H1 (cell line): Measurements from ENCODE around the gene CLPSL2. TPM values are rescaled to one million over a fixed set of nuclear protein-coding genes. Genes with fewer than 3 reads are reported as not detected.

ENCODE experiments used
- GTF2F1 ChIP-seq: IDR thresholded peaks from 2 replicates; pipeline ENCODE4 v1.6.1; 2012; ENCODE audit warnings: low read depth, low read length, improper control_type of control experiment, borderline replicate concordance
- MAFK ChIP-seq: IDR thresholded peaks from 2 replicates; pipeline ENCODE4 v1.6.1; 2012; ENCODE audit warnings: low read depth, mild to moderate bottlenecking, improper control_type of control experiment, low read length
- SIRT6 ChIP-seq: IDR thresholded peaks from one replicate; pipeline ENCODE4 v1.7.1; 2012; ENCODE audit warnings: low read length, inconsistent platforms
- YY1 ChIP-seq: IDR thresholded peaks from 2 replicates; pipeline ENCODE4 v1.6.1; 2011; ENCODE audit warnings: low read depth, mild to moderate bottlenecking, low read length
- polyA plus RNA-seq, 7 experiments: library from polyadenylated mRNA; depleted of rRNA in 3 of 7; stranded (reverse) in 5 of 7; unstranded in 2 of 7; fragments of >200 nt in 5 of 7; fragments of 200-250 nt in 2 of 7; gene quantifications; 1 replicate in 5 of 7; 2 replicates in 1 of 7; 4 replicates in 1 of 7; pipeline versions ENCODE4 v1.2.1 to v1.2.3, GENCODE V29; 2011 to 2013; ENCODE audit warnings: missing spikeins in 2 of 7, mixed read lengths in 2 of 7
- total RNA-seq: library from RNA; stranded (reverse); fragmentation: NEBNext Ultra II Directional; extraction: Animal tissue kit (Norgen Biotek cat#: 25700); gene quantifications from 2 replicates; pipeline ENCODE4 v1.2.1, GENCODE V29; 2021
- TF ChIP-seq, protein P1 (sequence below): fragments of 300-600 bp; sonication (generic); IDR thresholded peaks from 2 replicates; pipeline ENCODE4 v1.7.1; 2012; ENCODE audit warnings: low read length, moderate library complexity, mild to moderate bottlenecking, inconsistent platforms; ENCODE audit not compliant: insufficient replicate concordance
- TF ChIP-seq, protein P2 (sequence below): IDR thresholded peaks from 2 replicates; pipeline ENCODE4 v1.6.1; 2012; ENCODE audit warnings: low read length, inconsistent platforms

Gene CLPSL2
- total and polyA plus RNA-seq, 2 of the 8 experiments (the other 6 are each of a cell fraction or from before 2014, with no cell fraction given), result 1.4 to 3.4 TPM

DNA sequence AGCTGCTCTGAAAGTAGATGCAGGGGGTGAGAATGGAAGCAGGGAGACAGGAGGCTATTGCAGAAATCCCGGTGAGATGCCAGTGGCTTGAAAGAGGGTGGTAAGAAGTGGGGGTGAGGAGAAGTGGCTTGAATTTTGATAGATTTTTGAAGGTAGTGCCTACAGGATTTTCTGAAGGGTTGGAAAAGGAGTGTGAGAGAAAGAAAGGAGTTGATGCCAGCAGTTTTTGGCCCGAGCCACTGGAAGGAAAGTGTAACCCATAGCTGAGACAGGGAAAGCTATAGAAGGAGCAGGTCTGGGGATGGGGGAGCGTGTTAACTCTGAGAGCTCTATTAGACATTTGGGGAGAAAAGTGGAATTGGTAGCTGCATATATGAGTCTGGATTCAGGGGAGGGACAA lies 29.9 kb upstream of the CLPSL2 start (continued):
- TF ChIP-seq, protein P1, sequence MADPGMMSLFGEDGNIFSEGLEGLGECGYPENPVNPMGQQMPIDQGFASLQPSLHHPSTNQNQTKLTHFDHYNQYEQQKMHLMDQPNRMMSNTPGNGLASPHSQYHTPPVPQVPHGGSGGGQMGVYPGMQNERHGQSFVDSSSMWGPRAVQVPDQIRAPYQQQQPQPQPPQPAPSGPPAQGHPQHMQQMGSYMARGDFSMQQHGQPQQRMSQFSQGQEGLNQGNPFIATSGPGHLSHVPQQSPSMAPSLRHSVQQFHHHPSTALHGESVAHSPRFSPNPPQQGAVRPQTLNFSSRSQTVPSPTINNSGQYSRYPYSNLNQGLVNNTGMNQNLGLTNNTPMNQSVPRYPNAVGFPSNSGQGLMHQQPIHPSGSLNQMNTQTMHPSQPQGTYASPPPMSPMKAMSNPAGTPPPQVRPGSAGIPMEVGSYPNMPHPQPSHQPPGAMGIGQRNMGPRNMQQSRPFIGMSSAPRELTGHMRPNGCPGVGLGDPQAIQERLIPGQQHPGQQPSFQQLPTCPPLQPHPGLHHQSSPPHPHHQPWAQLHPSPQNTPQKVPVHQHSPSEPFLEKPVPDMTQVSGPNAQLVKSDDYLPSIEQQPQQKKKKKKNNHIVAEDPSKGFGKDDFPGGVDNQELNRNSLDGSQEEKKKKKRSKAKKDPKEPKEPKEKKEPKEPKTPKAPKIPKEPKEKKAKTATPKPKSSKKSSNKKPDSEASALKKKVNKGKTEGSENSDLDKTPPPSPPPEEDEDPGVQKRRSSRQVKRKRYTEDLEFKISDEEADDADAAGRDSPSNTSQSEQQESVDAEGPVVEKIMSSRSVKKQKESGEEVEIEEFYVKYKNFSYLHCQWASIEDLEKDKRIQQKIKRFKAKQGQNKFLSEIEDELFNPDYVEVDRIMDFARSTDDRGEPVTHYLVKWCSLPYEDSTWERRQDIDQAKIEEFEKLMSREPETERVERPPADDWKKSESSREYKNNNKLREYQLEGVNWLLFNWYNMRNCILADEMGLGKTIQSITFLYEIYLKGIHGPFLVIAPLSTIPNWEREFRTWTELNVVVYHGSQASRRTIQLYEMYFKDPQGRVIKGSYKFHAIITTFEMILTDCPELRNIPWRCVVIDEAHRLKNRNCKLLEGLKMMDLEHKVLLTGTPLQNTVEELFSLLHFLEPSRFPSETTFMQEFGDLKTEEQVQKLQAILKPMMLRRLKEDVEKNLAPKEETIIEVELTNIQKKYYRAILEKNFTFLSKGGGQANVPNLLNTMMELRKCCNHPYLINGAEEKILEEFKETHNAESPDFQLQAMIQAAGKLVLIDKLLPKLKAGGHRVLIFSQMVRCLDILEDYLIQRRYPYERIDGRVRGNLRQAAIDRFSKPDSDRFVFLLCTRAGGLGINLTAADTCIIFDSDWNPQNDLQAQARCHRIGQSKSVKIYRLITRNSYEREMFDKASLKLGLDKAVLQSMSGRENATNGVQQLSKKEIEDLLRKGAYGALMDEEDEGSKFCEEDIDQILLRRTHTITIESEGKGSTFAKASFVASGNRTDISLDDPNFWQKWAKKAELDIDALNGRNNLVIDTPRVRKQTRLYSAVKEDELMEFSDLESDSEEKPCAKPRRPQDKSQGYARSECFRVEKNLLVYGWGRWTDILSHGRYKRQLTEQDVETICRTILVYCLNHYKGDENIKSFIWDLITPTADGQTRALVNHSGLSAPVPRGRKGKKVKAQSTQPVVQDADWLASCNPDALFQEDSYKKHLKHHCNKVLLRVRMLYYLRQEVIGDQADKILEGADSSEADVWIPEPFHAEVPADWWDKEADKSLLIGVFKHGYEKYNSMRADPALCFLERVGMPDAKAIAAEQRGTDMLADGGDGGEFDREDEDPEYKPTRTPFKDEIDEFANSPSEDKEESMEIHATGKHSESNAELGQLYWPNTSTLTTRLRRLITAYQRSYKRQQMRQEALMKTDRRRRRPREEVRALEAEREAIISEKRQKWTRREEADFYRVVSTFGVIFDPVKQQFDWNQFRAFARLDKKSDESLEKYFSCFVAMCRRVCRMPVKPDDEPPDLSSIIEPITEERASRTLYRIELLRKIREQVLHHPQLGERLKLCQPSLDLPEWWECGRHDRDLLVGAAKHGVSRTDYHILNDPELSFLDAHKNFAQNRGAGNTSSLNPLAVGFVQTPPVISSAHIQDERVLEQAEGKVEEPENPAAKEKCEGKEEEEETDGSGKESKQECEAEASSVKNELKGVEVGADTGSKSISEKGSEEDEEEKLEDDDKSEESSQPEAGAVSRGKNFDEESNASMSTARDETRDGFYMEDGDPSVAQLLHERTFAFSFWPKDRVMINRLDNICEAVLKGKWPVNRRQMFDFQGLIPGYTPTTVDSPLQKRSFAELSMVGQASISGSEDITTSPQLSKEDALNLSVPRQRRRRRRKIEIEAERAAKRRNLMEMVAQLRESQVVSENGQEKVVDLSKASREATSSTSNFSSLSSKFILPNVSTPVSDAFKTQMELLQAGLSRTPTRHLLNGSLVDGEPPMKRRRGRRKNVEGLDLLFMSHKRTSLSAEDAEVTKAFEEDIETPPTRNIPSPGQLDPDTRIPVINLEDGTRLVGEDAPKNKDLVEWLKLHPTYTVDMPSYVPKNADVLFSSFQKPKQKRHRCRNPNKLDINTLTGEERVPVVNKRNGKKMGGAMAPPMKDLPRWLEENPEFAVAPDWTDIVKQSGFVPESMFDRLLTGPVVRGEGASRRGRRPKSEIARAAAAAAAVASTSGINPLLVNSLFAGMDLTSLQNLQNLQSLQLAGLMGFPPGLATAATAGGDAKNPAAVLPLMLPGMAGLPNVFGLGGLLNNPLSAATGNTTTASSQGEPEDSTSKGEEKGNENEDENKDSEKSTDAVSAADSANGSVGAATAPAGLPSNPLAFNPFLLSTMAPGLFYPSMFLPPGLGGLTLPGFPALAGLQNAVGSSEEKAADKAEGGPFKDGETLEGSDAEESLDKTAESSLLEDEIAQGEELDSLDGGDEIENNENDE, result no peak
- TF ChIP-seq, protein P2, sequence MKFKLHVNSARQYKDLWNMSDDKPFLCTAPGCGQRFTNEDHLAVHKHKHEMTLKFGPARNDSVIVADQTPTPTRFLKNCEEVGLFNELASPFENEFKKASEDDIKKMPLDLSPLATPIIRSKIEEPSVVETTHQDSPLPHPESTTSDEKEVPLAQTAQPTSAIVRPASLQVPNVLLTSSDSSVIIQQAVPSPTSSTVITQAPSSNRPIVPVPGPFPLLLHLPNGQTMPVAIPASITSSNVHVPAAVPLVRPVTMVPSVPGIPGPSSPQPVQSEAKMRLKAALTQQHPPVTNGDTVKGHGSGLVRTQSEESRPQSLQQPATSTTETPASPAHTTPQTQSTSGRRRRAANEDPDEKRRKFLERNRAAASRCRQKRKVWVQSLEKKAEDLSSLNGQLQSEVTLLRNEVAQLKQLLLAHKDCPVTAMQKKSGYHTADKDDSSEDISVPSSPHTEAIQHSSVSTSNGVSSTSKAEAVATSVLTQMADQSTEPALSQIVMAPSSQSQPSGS, result no peak
- TF ChIP-seq YY1 (no peak), GTF2F1 (no peak), MAFK (no peak), SIRT6 (no peak)
